Activated naive CD4-positive, alpha-beta T cell treated with anti-CD3 and anti-CD28 coated beads for 36 hours (primary cell): Measurements from ENCODE around the gene GNG12. TPM values are rescaled to one million over a fixed set of nuclear protein-coding genes. Genes with fewer than 3 reads are reported as not detected.

Source experiments
- CTCF ChIA-PET: fragments of 350-600 bp; sonication (Branson Sonifier 250); formaldehyde crosslinking; loops from one replicate; lab custom pipeline; 2021; ENCODE audit warnings: antibody characterized with exemption; lab: Charles Lee
- DNase-seq: peaks from one replicate; pipeline ENCODE4 v3.0.0-alpha.2; 2020
- H3K27ac Mint-ChIP-seq: one replicate; pipeline ENCODE4 v1.8.0; 2021; ENCODE audit warnings: mild to moderate bottlenecking, mixed read lengths
- H3K27me3 Mint-ChIP-seq: one replicate; pipeline ENCODE4 v1.8.0; 2021; ENCODE audit warnings: low read depth, mixed read lengths
- H3K36me3 Mint-ChIP-seq: one replicate; pipeline ENCODE4 v1.8.0; 2021; ENCODE audit warnings: low read depth, mixed read lengths
- H3K4me1 Mint-ChIP-seq: one replicate; pipeline ENCODE4 v1.8.0; 2021; ENCODE audit warnings: low read depth, mixed read lengths
- H3K4me3 Mint-ChIP-seq: one replicate; pipeline ENCODE4 v1.8.0; 2021; ENCODE audit warnings: mild to moderate bottlenecking, moderate library complexity, mixed read lengths
- H3K9me3 Mint-ChIP-seq: one replicate; pipeline ENCODE4 v1.8.0; 2021; ENCODE audit warnings: mixed read lengths
- intact Hi-C: fragments of 100-400 bp; cut with micrococcal nuclease; formaldehyde crosslinking; loops from one replicate; pipeline ENCODE4 v1.15.1; 2023
- total RNA-seq, 2 experiments: library from RNA; stranded (reverse); gene quantifications; one replicate each; pipeline ENCODE4 v1.2.3, GENCODE V29; 2021

GNG12 gene
- total RNA-seq, 2 experiments from 2014 or later = 0.05 to 0.07 TPM

- Mint-ChIP-seq H3K4me3 (no peak overlapping the region), H3K9me3 (no peaks in the 10 kb centered on the region), H3K27ac (no peak overlapping the region), H3K36me3 (no peaks in the 10 kb centered on the region), H3K4me1 (peaks cover 21% of the 10 kb centered on the region), H3K27me3 (no peaks in the 10 kb centered on the region)
- DNase-seq = no peak
- intact Hi-C loops = no loop called here
- CTCF ChIA-PET = interaction anchor here (0.6 to 1.0 kb wide), 3 partner anchors 14 to 644 kb away, joined by 3 to 4 read pairs (median 3); no protein-coding TSS in a partner anchor
Observed at GRCh38 chr1:67745875-67746698, 87.2 kb downstream of the GNG12 start.

DNA sequence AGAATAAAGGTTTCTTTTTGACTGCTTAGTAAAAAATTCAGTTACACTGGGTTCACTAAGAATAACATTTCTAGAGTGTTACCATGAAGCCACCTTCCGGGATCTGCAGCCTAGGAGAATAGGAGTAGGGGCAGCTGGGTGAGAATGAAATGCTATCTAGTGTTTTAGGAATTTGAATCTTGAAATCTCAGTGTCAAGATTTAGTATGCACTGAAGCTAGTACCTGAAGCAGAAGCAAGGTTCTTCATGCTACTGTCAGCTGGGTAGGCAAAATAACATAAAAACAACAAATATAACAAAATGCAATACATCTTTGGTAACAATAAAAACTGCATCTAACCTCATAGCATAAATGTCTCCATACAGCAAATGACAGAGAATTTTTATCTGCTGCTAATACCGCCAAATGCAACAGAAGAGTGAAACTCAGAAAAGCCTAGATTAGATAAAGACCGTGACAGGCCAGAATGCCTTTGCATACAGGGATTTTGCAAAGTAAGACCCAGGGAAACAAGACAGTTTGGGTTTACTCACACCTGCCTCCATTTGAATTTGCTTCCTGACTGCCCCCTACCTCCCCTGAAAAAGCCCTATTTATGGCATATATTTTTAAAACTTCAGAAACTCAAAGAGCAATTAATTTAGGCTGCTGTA is 90.1 kb downstream of the GNG12 start:
- intact Hi-C loops = no loop called here
- no peaks in the 10 kb centered on the region for H3K36me3 Mint-ChIP-seq

DNA sequence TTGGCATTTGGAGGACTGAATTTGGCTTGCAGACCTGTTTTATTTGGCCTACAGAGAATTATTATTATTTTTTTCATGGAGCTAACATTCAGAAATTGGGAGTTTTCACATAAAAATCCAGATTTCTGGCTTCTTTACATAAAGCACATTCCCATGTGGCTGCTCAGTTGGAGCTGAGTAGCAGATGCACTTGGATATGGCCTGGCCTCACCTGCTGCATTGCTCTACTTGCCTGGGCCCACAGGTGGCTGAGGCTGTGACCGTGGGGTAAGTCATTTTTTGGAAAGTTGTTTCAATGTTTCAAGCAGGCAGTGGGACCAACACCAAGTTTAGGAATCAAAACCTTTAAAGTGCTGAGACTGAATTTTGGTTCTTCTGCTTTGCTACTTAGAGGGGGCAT is 91.5 kb downstream of the GNG12 start:
- CTCF ChIA-PET = interaction anchor here (2.2 kb wide), 1 partner anchor 180 kb away, joined by 7 read pairs; no protein-coding TSS in a partner anchor
- DNase-seq = no peak
- H3K27me3 Mint-ChIP-seq = no peaks in the 10 kb centered on the region
- peaks cover under 1% of the 10 kb centered on the region for H3K4me1 Mint-ChIP-seq
- H3K4me3 Mint-ChIP-seq = no peak overlapping the region
- no peaks in the 10 kb centered on the region for H3K9me3 Mint-ChIP-seq
- H3K27ac Mint-ChIP-seq = no peak overlapping the region
- intact Hi-C loops = no loop called here
- no peaks in the 10 kb centered on the region for H3K36me3 Mint-ChIP-seq

More for the DNA sequence above, 90.1 kb downstream of the GNG12 start:
- CTCF ChIA-PET = interaction anchor here (1.0 to 2.2 kb wide), 5 partner anchors 10 to 182 kb away, joined by 3 to 7 read pairs (median 3); no protein-coding TSS in a partner anchor
- peaks cover 4% of the 10 kb centered on the region for H3K4me1 Mint-ChIP-seq
- DNase-seq = no peak
- H3K4me3 Mint-ChIP-seq = no peak overlapping the region
- H3K27ac Mint-ChIP-seq = no peak overlapping the region
- no peaks in the 10 kb centered on the region for H3K9me3 Mint-ChIP-seq
- no peaks in the 10 kb centered on the region for H3K27me3 Mint-ChIP-seq

- Mint-ChIP-seq H3K4me1 (peaks cover 6% of the 10 kb centered on the region), H3K27ac (no peak overlapping the region), H3K36me3 (no peaks in the 10 kb centered on the region), H3K9me3 (no peaks in the 10 kb centered on the region), H3K4me3 (no peak overlapping the region), H3K27me3 (no peaks in the 10 kb centered on the region)
- no peak for DNase-seq
- intact Hi-C loops = no loop called here
- CTCF ChIA-PET = interaction anchor here (1.4 kb wide), 1 partner anchor 19 kb away, joined by 4 read pairs; no protein-coding TSS in a partner anchor
Observed at GRCh38 chr1:67741121-67741520, 92.1 kb downstream of the GNG12 start.

DNA sequence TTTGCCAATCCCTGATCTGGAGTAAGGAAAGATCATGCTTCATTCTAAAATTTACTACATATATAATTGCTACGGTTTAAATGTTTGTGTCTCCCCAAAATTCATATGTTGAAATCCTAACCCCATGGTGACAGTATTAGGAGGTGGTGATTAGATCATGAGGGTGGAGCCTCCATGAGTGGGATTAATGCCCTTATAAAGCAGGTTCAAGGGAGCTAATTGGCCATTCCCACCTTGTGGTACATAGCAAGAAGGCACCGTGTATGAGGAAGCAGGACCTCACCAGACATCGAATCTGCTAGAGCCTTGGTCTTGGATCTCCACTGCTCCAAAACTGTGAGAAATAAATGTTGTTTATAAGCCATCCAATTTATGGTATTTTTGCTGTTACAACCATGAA is 92.7 kb downstream of the GNG12 start:
- intact Hi-C loops = no loop called here
- no peaks in the 10 kb centered on the region for H3K36me3 Mint-ChIP-seq
- H3K27me3 Mint-ChIP-seq = no peaks in the 10 kb centered on the region
- CTCF ChIA-PET = interaction anchor here (1.4 kb wide), 1 partner anchor 19 kb away, joined by 4 read pairs; no protein-coding TSS in a partner anchor
- H3K9me3 Mint-ChIP-seq = no peaks in the 10 kb centered on the region
- no peak overlapping the region for H3K27ac Mint-ChIP-seq
- H3K4me3 Mint-ChIP-seq = no peak overlapping the region
- H3K4me1 Mint-ChIP-seq = peaks cover 11% of the 10 kb centered on the region
- no peak for DNase-seq

GRCh38 chr1:67739361-67739760 is 93.9 kb downstream of the GNG12 start:
- intact Hi-C loops = loop anchor here (10.0 kb wide), 1 partner anchor 965 kb away; no protein-coding TSS in a partner anchor
- Mint-ChIP-seq H3K9me3 (no peaks in the 10 kb centered on the region), H3K27me3 (no peaks in the 10 kb centered on the region), H3K36me3 (no peaks in the 10 kb centered on the region), H3K4me1 (peaks cover 11% of the 10 kb centered on the region), H3K27ac (no peak overlapping the region), H3K4me3 (no peak overlapping the region)
- CTCF ChIA-PET = interaction anchor here (0.6 to 3.5 kb wide), 3 partner anchors 20 to 78 kb away, joined by 3 to 20 read pairs (median 4); no protein-coding TSS in a partner anchor
- DNase-seq = no peak

DNA sequence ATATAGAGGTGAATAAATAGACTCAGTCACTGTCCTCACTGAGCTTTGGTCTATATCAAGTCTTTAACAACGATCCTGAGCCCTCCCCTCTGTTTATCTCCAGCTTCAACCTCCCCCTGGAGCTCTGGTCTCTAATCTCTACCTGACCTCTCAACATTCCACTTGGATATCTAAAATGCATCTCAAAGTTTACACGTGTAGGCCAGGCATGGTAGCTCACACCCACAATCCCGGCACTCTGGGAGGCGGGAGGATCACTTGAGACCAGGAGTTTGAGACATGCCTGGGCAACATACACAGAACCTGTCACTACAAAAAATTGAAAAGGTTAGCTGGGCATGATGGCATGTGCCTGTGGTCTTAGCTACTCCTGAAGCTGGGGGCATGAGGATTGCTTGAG is 94.9 kb downstream of the GNG12 start:
- Mint-ChIP-seq H3K4me3 (no peak overlapping the region), H3K27ac (no peak overlapping the region), H3K27me3 (no peaks in the 10 kb centered on the region), H3K4me1 (peaks cover 16% of the 10 kb centered on the region), H3K36me3 (no peaks in the 10 kb centered on the region), H3K9me3 (no peaks in the 10 kb centered on the region)
- DNase-seq = no peak
- CTCF ChIA-PET = interaction anchor here (1.7 to 3.5 kb wide), 3 partner anchors 21 to 203 kb away, joined by 5 to 20 read pairs (median 6); no protein-coding TSS in a partner anchor
- intact Hi-C loops = loop anchor here (10.0 kb wide), 1 partner anchor 964 kb away; no protein-coding TSS in a partner anchor

- CTCF ChIA-PET = interaction anchor here (1.7 to 3.5 kb wide), 3 partner anchors 22 to 203 kb away, joined by 5 to 20 read pairs (median 6); no protein-coding TSS in a partner anchor
- Mint-ChIP-seq H3K27me3 (no peaks in the 10 kb centered on the region), H3K36me3 (no peaks in the 10 kb centered on the region), H3K4me1 (peaks cover 16% of the 10 kb centered on the region), H3K9me3 (no peaks in the 10 kb centered on the region), H3K27ac (no peak overlapping the region), H3K4me3 (no peak overlapping the region)
- DNase-seq = no peak
- intact Hi-C loops = loop anchor here (10.0 kb wide), 1 partner anchor 963 kb away; no protein-coding TSS in a partner anchor
Observed at GRCh38 chr1:67737875-67738274, 95.4 kb downstream of the GNG12 start.

- DNase-seq = no peak
- peaks cover 3% of the 10 kb centered on the region for H3K27me3 Mint-ChIP-seq
- no peak overlapping the region for H3K27ac Mint-ChIP-seq
- CTCF ChIA-PET = interaction anchor here (1.7 to 3.5 kb wide), 4 partner anchors 23 to 202 kb away, joined by 5 to 20 read pairs (median 8); no protein-coding TSS in a partner anchor
- no peaks in the 10 kb centered on the region for H3K36me3 Mint-ChIP-seq
- peaks cover 16% of the 10 kb centered on the region for H3K4me1 Mint-ChIP-seq
- H3K9me3 Mint-ChIP-seq = no peaks in the 10 kb centered on the region
- H3K4me3 Mint-ChIP-seq = no peak overlapping the region
- intact Hi-C loops = loop anchor here (1.0 to 10.0 kb wide), 3 partner anchors 13 to 962 kb away; partner anchors contain the start of gene GADD45A
Observed at GRCh38 chr1:67736750-67737149, 96.5 kb downstream of the GNG12 start.

DNA sequence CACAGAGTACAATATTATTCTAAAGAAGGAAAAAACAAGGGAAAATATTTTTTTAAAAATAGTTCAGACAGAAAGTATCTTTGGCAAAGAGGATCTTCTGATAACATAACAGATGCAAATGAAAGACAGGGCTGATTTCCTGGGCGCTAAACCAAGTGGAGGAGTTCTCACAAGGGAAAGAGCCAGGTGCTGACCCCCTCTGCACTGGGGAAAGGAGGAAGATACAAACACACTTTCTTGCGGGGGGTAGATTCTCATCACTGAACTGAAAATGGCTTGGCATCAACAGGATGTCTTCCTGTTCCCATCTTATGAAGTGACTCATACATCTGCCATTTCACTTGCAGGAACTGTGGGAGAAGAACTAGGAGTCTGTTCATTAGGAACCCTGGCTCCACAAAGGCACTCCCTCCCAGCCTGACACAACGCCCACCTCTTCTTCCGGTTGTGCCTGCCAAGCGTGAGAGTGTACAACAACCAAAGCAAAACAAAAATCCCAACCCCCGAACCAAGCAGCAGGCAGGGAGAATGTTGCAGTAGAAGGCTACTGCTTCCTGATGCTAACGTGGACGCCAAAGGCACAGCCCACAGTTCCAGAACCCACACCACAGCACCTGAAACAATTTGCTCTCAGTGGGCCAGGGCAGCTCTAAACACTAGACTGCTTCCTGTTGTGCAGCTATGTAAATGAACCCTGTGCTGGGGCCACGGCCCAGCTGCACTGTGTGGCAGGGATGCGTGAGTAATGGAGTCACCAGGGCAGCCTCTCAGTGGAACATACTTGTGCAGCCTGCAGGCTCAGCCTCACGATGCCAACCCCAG is 97.2 kb downstream of the GNG12 start:
- Mint-ChIP-seq H3K9me3 (no peaks in the 10 kb centered on the region), H3K27ac (peak overlapping the region; percentile 74), H3K27me3 (peaks cover 4% of the 10 kb centered on the region), H3K36me3 (no peaks in the 10 kb centered on the region), H3K4me1 (peaks cover 16% of the 10 kb centered on the region), H3K4me3 (peak overlapping the region; percentile 53)
- DNase-seq = peak; percentile 73
- intact Hi-C loops = loop anchor here (1.0 to 10.0 kb wide), 3 partner anchors 13 to 961 kb away; partner anchors contain the start of gene GADD45A
- CTCF ChIA-PET = interaction anchor here (1.7 kb wide), 1 partner anchor 30 kb away, joined by 11 read pairs; no protein-coding TSS in a partner anchor

GRCh38 chr1:67735206-67735605 is 98.1 kb downstream of the GNG12 start:
- H3K36me3 Mint-ChIP-seq = no peaks in the 10 kb centered on the region
- H3K9me3 Mint-ChIP-seq = no peaks in the 10 kb centered on the region
- CTCF ChIA-PET = no interaction called here
- intact Hi-C loops = loop anchor here (10.0 kb wide), 1 partner anchor 960 kb away; no protein-coding TSS in a partner anchor
- peaks cover 4% of the 10 kb centered on the region for H3K27me3 Mint-ChIP-seq
- no peak for DNase-seq
- H3K27ac Mint-ChIP-seq = no peak overlapping the region
- peaks cover 18% of the 10 kb centered on the region for H3K4me1 Mint-ChIP-seq
- H3K4me3 Mint-ChIP-seq = no peak overlapping the region
